Chondrocyte (in vitro differentiated cells): ENCODE data around the gene MMP11. TPM values are rescaled to one million over a fixed set of nuclear protein-coding genes. Genes with fewer than 3 reads are reported as not detected.

ENCODE experiments used
- DNase-seq: peaks from one replicate; pipeline ENCODE4 v3.0.0; 2021; ENCODE audit warnings: mixed read lengths, low spot score
- H3K27ac Mint-ChIP-seq: one replicate; pipeline ENCODE4 v1.8.0; 2021; ENCODE audit warnings: mild to moderate bottlenecking, moderate library complexity, mixed read lengths; ENCODE audit not compliant: unreplicated experiment
- H3K27me3 Mint-ChIP-seq: 2 replicates; pipeline ENCODE4 v1.8.0; 2021; ENCODE audit warnings: low read depth, mixed read lengths
- H3K36me3 Mint-ChIP-seq: 2 replicates; pipeline ENCODE4 v1.8.0; 2021; ENCODE audit warnings: low read depth, mixed read lengths
- H3K4me1 Mint-ChIP-seq: 2 replicates; pipeline ENCODE4 v1.8.0; 2021; ENCODE audit warnings: low read depth, mild to moderate bottlenecking, mixed read lengths
- H3K4me3 Mint-ChIP-seq: one replicate; pipeline ENCODE4 v1.8.0; 2021; ENCODE audit warnings: mild to moderate bottlenecking, moderate library complexity, mixed read lengths; ENCODE audit not compliant: unreplicated experiment
- H3K9me3 Mint-ChIP-seq: 2 replicates; pipeline ENCODE4 v1.8.0; 2021; ENCODE audit warnings: low read depth, mixed read lengths
- CTCF ChIP-seq: fragments of 200-600 bp; sonication (generic); IDR thresholded peaks from 2 replicates; pipeline ENCODE4 v1.5.0; 2021; ENCODE audit warnings: antibody characterized with exemption, mild to moderate bottlenecking, moderate library complexity
- total RNA-seq: library from RNA; stranded (reverse); gene quantifications from 3 replicates; pipeline ENCODE4 v1.2.1, GENCODE V29; 2021

The MMP11 gene
- total RNA-seq, 1 donor from 2014 or later = 172 TPM

DNA sequence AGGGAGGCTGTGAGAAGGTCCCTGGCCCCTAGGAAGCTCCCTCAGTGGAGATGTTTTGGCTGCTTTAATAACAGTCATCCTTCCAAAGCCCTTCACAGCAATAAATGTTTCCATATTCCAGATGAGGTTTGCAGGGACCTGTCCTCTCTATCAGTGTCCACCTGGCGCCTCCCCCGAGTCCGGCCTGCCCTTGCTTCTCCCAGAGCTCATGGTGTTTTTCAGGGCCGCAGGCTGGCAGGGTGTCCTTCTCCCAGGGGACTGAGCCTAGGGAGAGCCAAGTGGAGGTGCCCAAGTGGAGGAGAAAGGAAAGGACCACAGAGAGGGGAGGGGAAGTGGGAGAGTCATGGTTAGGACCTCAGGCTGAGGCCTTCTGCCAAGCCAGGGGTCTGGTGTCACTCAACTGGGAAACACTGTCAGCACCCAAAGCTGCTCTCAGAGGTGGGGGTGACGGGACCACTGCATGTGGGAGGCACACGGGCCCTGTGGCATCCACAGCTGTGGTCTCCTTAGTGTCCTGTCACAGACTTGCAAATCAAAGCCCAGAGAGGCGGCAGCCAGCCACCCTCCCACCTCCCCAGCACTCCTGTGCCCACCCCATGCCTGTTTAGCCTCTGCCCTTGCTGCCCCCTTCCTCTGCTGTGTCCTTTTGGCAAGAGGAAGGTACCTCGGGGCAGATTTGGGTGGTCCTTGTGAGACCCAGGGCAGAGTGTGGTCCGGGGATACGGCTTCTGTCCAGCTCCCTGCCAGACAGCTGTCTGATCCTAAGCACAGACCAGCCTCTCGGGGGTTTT lies 59.8 kb downstream of the MMP11 start:
- peaks cover 39% of the 10 kb centered on the region for H3K4me1 Mint-ChIP-seq
- H3K9me3 Mint-ChIP-seq = peaks cover 4% of the 10 kb centered on the region
- DNase-seq = peak; percentile 68
- H3K4me3 Mint-ChIP-seq = no peak overlapping the region
- TF ChIP-seq CTCF = no peak
- no peak overlapping the region for H3K27ac Mint-ChIP-seq
- H3K27me3 Mint-ChIP-seq = no peaks in the 10 kb centered on the region
- H3K36me3 Mint-ChIP-seq = peaks cover 25% of the 10 kb centered on the region

- H3K9me3 Mint-ChIP-seq = peaks cover 4% of the 10 kb centered on the region
- H3K27ac Mint-ChIP-seq = no peak overlapping the region
- DNase-seq = peak; percentile 80
- no peak for TF ChIP-seq CTCF
- H3K4me1 Mint-ChIP-seq = peaks cover 43% of the 10 kb centered on the region
- peaks cover 26% of the 10 kb centered on the region for H3K36me3 Mint-ChIP-seq
- H3K27me3 Mint-ChIP-seq = no peaks in the 10 kb centered on the region
- H3K4me3 Mint-ChIP-seq = no peak overlapping the region
Measured at GRCh38 chr22:23833017-23833751, 60.5 kb downstream of the MMP11 start.

Other genes with a start within 250 kb of the MMP11 start
- not detected in 3 replicates for gene IGLL1, start 192.6 kb upstream of the MMP11 start, total RNA-seq
- gene DRICH1, start 140.5 kb upstream of the MMP11 start, total RNA-seq = not detected in 3 replicates
- not detected in 3 replicates for gene RGL4, start 81.8 kb upstream of the MMP11 start, total RNA-seq
- 11.9 to 12.8 TPM (median 12.1 TPM) in 3 replicates for gene ZNF70, start 21.7 kb upstream of the MMP11 start, total RNA-seq
- gene VPREB3, start 18.4 kb upstream of the MMP11 start, total RNA-seq = not detected in 3 replicates
- not detected in 3 replicates for gene C22orf15, start 9.9 kb upstream of the MMP11 start, total RNA-seq
- 42.6 to 78.5 TPM (median 62.2 TPM) in 3 replicates for gene CHCHD10, start 4.9 kb upstream of the MMP11 start, total RNA-seq
- 102 to 133 TPM (median 114 TPM) in 3 replicates for gene SMARCB1, start 14.1 kb downstream of the MMP11 start, total RNA-seq
- 1.3 to 4.6 TPM (median 2.0 TPM) in 3 replicates for gene DERL3, start 66.2 kb downstream of the MMP11 start, total RNA-seq
- 14.5 to 14.9 TPM (median 14.8 TPM) in 3 replicates for gene SLC2A11, start 85.0 kb downstream of the MMP11 start, total RNA-seq
- 466 to 518 TPM (median 502 TPM) in 3 replicates for gene MIF, start 121.5 kb downstream of the MMP11 start, total RNA-seq
- gene GSTT2B, start 188.3 kb downstream of the MMP11 start, total RNA-seq = 1.8 to 2.9 TPM in 2 of 3 replicates, not detected in the other
- gene DDTL, start 194.0 kb downstream of the MMP11 start, total RNA-seq = not detected in 3 replicates
- 93.1 to 102 TPM (median 101 TPM) in 3 replicates for gene DDT, start 201.6 kb downstream of the MMP11 start, total RNA-seq
- gene GSTT2, start 207.3 kb downstream of the MMP11 start, total RNA-seq = not detected in 3 replicates
- not detected in 3 replicates for gene GSTT4, start 232.6 kb downstream of the MMP11 start, total RNA-seq
- gene CABIN1, start 238.5 kb downstream of the MMP11 start, total RNA-seq = 38.5 to 43.7 TPM (median 43.0 TPM) in 3 replicates